ENCODE data around the gene TUBA3E.
"Not testable (repeated sequence)": the region's sequence is repeated elsewhere in the genome, so short reads cannot be mapped to it uniquely, and the experiment has no call there.

The TUBA3E gene

GRCh38 chr2:130198343-130198742 is at the start of gene TUBA3E:
TSS of gene TUBA3E (minus strand) at chr2:130198439. CDS start at chr2:130198360, 79 bp downstream.
- DNase-seq: no peak

- no peak for DNase-seq
These were observed 48.2 kb upstream of the TUBA3E start for GRCh38 chr2:130246430-130246829.

- no peak for DNase-seq
These were observed 47.7 kb upstream of the TUBA3E start for GRCh38 chr2:130245976-130246375.

- DNase-seq: no peak
These were observed 45.1 kb upstream of the TUBA3E start for GRCh38 chr2:130243359-130243758.

DNA sequence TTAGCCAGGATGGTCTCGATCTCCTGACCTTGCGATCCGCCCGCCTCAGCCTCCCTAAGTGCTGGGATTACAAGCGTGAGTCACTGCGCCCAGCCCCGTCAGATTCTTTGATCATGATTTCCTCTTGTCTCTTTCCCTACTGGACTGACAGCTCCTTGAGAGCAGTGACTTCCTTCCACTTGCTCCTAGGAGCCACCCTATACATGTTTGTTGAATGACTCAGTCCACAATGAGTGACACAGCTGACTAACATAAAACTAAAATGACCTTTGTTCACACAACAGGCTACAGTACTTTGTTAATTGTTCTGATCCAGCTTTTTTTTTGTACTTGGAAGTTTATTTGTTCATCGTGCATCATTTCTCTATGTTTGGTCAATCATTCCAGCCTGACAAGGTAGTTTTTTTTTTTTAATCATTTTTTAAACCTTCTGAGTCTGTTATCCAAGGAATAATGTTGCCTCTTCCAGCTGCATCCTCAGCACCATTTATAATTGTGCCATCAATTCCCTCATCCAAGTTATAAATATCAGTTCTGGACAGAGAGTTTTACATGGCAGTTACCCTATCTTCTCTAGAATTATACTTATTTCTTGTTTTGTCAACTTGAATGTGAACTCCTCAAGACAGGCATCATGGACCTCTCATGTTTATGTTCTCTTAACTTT is 42.9 kb upstream of the TUBA3E start:
- DNase-seq: no peak

DNA sequence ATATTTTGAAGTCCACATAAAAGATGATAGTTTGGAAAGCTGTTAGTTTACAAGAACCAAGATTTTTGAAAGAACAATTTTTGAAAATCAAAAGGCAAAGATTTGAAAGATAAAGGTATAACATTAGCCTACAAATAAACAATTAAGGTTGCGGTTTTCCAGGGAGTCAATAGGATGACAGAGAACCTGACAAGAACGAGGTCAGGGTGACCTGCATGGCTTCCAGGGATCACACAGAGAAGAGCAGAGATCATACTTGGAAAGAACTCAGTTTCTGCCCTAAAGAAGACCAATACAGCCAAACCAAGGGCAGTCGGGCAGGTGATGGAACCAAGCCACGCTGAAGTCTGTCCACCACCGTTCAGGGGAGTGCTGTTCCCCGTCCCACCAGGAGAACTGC is 41.3 kb upstream of the TUBA3E start:
- not testable (repeated sequence) for DNase-seq

DNA sequence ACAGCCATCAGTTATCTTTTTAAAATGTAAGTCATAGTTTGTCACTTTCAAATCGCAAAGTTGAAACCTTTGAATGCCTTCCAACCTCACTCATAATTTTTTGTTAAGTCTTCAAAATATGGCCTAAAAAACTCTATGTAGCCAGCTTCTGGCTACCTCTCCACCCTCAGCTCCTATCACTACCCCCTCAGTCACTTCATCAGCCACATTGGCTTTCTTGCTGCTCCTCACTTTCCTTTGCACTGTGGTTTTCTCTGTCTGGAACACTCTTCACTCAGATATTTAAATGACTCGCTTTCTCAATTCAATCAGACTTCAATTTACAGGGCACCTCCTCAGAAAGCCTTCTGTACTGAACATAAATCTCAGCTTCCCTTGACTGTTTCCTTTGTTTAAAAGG is 34.8 kb upstream of the TUBA3E start:
- DNase-seq: not testable (repeated sequence)

- DNase-seq: no peak
These were observed 33.4 kb upstream of the TUBA3E start for GRCh38 chr2:130231656-130232055.

- DNase-seq: not testable (repeated sequence)
These were observed 32.7 kb upstream of the TUBA3E start for GRCh38 chr2:130230907-130231306.

DNA sequence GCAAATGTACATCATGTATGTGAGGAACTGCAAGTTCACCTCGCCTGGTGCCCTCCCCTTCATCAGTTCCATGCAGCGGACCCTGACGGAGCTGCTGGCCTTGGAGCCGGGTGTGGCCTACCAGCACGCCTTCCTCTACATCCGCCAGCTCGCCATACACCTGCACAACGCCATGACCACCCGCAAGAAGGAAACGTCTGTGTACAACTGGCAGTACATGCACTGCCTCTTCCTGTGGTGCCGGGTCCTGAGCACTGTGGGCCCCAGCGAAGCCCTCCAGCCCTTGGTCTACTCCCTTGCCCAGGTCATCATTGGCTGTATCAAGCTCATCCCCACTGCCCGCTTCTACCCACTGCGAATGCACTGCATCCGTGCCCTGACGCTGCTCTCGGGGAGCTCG is 32.1 kb upstream of the TUBA3E start:
- DNase-seq: not testable (repeated sequence)

DNA sequence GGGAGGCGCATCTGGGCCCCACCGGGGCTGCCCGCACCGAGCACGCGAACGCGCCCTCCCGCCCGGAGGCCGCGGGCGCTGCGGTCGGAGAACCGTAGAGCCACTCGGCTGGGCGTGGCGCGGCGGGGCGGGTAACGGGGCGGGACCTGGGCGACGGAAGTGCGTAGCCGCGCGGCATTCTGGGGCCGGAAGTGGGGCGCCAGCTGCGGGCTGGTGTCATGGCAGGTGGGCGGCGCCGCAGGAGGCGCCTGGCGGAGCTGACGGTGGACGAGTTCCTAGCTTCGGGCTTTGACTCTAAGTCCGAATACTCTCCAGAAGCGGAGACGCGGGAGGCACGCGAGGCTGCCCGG is 30.9 kb upstream of the TUBA3E start:
- DNase-seq: not testable (repeated sequence)

- DNase-seq: not testable (repeated sequence)
These were observed 30.4 kb upstream of the TUBA3E start for GRCh38 chr2:130228467-130229160.

GRCh38 chr2:130228005-130228404 is 29.8 kb upstream of the TUBA3E start:
- DNase-seq: not testable (repeated sequence)

GRCh38 chr2:130222523-130222922 is 24.3 kb upstream of the TUBA3E start:
- DNase-seq: not testable (repeated sequence)

DNA sequence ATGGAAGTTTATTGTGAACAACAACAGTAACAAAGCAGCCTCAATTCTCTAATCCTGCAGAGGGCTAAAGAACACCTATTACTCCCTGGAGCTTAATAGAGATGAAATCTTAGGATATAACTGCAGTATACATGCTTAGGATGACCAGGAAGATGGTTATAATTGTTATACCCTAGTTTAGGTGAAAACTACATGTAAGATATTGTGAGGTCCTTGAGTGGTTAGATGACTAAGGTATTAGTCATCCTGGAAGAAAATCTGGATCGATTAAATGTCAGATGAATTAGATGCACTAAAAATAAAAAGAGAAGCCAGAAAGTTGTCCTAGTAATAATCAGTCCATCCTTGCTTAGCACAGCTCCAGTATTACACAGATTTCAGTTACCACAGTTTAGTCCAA is 22.3 kb upstream of the TUBA3E start:
- not testable (repeated sequence) for DNase-seq

GRCh38 chr2:130219147-130219546 is 20.9 kb upstream of the TUBA3E start:
- DNase-seq: not testable (repeated sequence)

DNA sequence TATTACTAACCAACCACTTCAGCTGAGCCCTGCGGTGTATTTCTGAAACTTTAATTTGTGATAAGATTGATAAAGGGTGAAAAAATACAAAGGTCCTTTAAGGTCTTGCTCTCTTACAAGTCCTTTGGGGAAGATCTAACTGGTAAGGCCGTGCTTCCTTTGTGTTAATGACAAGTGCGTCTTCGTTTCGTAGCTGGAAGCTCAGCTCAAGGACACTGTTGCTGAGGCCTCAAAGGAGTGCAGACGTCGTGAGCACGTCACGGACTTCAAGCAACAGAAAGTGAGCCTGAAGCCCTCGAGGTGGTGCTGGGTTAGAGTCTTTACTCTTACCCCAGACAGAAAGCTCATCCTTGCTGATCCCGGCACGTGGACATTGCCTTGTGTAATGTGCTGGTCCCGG is 8.8 kb upstream of the TUBA3E start:
- DNase-seq: not testable (repeated sequence)

- not testable (repeated sequence) for DNase-seq
These were observed 4.9 kb upstream of the TUBA3E start for GRCh38 chr2:130203150-130203549.

GRCh38 chr2:130202518-130202917 is 4.3 kb upstream of the TUBA3E start:
- DNase-seq: peak; percentile 71

GRCh38 chr2:130196052-130196451 is 2.2 kb downstream of the TUBA3E start:
- DNase-seq: not testable (repeated sequence)

GRCh38 chr2:130195089-130195635 is 3.1 kb downstream of the TUBA3E start:
- not testable (repeated sequence) for DNase-seq

DNA sequence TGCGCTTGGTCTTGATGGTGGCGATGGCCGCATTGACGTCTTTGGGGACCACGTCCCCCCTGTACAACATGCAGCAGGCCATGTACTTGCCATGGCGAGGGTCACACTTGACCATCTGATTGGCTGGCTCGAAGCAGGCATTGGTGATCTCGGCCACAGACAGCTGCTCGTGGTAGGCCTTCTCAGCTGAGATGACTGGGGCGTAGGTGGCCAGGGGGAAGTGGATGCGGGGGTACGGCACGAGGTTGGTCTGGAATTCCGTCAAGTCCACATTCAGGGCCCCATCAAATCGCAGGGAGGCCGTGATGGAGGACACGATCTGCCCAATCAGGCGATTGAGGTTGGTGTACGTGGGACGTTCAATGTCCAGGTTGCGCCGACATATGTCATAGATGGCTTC is 4.4 kb downstream of the TUBA3E start:
- not testable (repeated sequence) for DNase-seq

DNA sequence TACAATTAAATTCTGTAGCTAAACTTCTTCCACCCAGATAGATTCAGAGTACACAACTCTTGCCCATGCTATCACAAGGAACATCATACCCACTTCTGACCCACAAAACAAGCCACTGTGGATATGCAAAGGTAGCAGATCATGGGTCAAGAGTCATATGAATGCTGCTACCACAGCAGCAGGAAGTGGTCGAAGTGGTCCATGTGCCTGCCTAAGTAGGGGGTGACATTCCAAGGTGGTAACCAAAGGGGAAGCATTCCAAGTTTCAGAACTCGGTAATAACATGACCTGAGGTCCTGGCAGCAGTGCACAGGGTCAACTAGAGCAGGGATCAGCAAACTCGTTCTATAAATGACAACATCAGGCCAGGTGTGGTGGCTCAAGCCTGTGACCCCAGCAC is 5.8 kb downstream of the TUBA3E start:
- DNase-seq: not testable (repeated sequence)

DNA sequence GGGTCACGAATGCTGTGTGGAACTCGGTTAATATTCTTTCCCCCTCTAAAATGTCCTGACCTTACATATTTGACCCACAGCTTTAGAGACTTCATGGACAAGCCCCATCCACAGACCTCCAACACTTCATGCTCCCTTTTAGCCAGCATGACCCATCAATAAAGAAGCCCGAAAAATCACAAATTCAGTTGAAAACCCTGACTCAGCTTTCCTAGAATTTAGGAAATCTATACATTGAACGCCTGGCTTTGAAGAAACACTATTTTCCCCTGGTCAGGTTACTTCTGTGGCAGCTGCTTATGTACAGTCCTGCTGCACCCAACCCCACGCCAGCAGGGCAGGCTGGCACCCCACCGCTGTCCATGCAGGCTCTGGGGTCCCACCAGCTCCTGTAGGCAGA is 6.9 kb downstream of the TUBA3E start:
- DNase-seq: not testable (repeated sequence)
